ENCODE results near the gene ESAM. TPM values are rescaled to one million over a fixed set of nuclear protein-coding genes. Genes with fewer than 3 reads are reported as not detected.

Gene ESAM
- total RNA-seq, 1 experiment from 2014 or later: 0.16 TPM

DNA sequence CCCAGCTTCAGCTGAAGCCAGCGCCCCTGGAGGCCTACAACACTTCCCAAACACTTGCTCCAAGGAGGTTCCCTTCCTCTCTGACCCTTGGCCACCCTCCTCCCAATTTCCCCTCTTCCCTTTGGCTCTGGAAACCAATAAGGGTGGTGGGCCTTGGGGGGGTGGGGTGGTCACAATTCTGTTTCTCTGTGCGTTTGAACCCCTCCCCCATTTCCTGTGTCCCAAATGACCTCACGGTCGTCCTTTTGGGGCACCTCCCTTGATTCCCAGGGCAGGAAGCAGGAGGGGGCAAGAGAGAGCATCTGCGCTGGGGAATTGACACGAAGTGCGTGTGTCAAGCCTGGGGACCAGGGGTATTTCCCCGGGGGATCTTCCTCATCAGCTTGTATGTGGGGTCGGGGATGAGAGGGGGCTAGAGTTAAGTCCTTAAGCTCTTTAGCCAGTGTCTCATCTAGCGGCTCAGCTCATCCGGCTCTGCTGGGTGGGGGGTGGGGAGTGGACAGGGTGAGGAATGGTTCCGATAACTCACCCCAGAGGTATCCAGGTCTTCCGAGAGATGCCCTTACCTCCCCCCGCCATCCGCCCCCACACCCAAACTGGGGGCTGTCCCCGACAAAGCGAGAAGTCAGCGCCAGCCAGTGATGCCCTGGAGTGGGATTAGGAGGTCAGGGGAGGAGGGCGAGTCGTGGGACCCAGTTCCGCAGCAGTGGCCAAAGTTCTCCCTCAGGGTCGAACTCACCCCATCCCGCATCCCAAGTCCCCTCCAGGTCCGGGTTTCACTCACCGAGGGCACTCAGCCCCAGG, 587 bp downstream of the ESAM start:
- H3K36me3 ChIP-seq: no peaks in the 10 kb centered on the region
- DNase-seq: no peak
- no peak overlapping the region for H3K4me3 ChIP-seq
- H3K27ac ChIP-seq: no peak overlapping the region
- no peaks in the 10 kb centered on the region for H3K27me3 ChIP-seq
- no peaks in the 10 kb centered on the region for H3K9me3 ChIP-seq (replicated peaks)
- peaks cover 3% of the 10 kb centered on the region; the same call in 1 of the 2 replicates for H3K4me1 ChIP-seq

DNA sequence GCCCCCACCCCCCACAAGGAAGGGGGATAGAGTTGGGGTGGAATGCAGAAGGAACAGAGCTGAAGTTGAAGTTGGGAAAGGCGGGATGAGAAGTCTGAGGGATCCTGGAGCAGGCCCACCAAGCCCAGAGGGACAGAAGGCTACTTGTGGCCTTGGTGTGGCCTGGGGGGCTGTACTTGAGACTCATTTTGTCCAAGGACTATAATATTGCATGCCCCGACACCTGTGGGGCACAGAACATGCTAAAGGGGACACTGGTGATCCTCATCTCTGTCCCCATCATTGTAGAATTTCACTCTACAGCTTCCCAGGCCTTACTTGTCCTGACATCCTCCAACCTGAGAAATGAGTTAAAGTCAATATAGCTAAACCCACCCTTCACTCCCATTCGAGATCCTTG, 1.3 kb downstream of the ESAM start:
- H3K27ac ChIP-seq: no peak overlapping the region
- H3K9me3 ChIP-seq (replicated peaks): no peaks in the 10 kb centered on the region
- no peaks in the 10 kb centered on the region for H3K36me3 ChIP-seq
- no peaks in the 10 kb centered on the region for H3K27me3 ChIP-seq
- H3K4me3 ChIP-seq: no peak overlapping the region
- H3K4me1 ChIP-seq: peaks cover 3% of the 10 kb centered on the region; the same call in 1 of the 2 replicates
- DNase-seq: no peak

DNA sequence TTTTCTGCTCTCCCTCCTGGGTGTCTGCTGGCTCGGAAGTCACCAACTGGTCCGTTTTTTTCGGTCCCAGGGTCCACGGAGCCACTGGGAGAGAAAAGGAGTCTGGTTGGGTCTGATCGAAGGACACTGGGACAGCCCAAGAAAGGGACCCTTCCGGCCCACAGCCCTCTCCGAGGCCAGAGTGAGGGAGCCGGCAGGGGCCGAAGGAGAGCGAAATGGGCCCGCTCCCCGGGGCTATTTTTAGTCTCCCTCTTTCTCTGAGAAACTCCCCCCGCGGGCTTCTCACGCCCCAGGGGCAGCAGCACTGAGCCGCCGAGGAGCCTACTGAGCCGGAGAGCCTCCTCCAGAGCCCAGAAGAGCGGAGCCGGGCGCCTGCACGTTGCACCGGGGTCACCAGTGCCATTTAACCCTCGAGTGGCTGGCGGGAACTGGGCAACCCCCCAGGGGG, 1.9 kb downstream of the ESAM start:
- H3K27me3 ChIP-seq: no peaks in the 10 kb centered on the region
- DNase-seq: no peak
- no peaks in the 10 kb centered on the region for H3K36me3 ChIP-seq
- no peak overlapping the region for H3K4me3 ChIP-seq
- H3K27ac ChIP-seq: no peak overlapping the region
- peaks cover 3% of the 10 kb centered on the region; the same call in 1 of the 2 replicates for H3K4me1 ChIP-seq
- H3K9me3 ChIP-seq (replicated peaks): no peaks in the 10 kb centered on the region

DNA sequence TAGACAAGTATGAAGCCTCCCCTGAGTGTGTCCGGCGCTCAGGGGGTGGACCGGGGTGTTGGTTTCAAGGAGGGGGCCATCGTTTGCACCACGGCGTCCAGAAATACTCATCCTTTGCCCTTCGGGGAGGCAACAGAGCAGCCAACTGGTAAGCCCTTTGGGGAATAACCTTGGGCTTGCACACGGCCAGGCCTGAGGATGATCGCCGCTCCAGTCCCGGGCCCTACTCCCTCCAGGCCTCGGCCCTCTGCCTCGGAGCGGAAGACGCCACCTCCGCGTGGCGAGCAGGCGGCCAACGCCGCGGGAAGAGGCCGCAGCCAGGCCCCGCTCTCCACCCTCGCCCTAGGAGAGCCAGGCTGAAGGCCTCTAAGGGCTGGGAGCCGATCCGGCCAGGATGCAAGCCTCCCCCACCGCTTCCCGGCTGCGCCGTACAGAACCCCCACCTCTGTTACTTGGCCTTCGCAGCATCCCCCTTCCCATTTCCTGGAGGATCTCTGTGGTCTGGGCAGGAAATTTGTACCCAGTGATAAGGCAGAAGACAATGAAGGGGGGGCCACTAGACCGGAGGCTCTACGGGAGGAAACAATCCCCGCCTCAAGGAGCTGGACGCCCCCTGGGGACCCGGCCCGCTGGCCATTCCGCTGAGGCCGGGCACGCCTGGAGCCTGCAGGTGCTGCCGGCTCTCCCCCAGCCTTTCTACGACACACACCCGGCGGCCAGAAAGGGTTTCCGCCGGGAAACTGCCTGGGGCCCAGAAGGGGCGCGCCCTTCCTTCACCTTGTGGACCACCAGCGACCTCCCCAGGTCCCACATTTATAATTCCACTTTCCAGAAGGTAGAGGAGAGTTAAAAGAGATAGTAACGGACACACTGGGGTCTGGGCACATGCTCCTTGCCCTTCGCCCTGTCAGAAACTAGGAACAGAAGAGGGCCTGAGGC, 2.6 kb downstream of the ESAM start:
- Histone ChIP-seq H3K27me3 (no peaks in the 10 kb centered on the region), H3K27ac (no peak overlapping the region), H3K4me3 (no peak overlapping the region), H3K36me3 (no peaks in the 10 kb centered on the region), H3K9me3 (replicated peaks) (no peaks in the 10 kb centered on the region), H3K4me1 (peaks cover 3% of the 10 kb centered on the region; the same call in 1 of the 2 replicates)
- no peak for DNase-seq

DNA sequence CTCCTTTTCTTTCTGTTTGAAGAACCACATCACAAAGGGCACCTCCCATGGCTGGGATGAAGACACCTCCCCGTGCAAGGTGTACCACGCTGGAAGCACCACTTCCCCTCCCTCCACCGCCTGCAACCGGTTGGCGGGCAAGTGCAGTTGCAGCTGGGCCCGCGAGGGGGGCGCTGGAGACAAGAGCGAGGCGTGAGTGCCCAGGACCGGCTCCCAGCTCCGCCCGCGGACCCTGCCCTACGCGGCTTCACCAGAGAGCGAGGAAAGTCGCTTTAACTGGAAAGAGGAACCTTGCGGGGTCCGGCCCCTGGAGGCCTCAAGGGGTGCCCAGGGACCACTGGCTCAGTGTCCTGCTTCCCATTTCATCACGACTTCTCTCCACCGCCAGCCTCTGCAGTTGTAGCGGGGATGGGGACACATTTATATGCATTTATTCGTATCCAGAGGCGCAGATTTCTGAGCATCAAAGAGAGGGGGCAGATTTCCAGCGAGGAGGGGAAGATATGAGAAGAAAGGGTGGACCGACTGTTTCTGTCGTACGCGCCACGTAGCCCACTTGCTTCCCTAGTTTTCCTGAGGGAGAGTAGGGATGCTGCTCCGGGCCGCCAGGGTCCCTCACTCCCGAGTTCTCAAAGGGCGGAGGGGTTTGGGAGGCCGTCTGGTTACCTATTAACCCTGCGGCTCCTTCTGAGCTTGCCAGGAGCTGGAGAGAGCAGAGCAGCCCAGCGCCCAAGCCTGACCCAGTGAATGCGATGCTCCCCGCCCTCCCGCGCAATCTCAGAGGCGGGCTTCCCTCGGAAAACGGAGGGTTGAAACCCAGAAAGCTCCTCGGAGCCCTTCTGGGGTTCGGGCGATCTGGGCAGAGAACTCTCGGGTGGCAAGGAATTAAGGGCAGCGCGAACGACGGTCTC, 3.5 kb downstream of the ESAM start:
- Histone ChIP-seq H3K9me3 (replicated peaks) (no peaks in the 10 kb centered on the region), H3K27ac (no peak overlapping the region), H3K27me3 (no peaks in the 10 kb centered on the region), H3K4me3 (no peak overlapping the region), H3K4me1 (0 out of 2 replicates have a peak, but pooled peaks cover 3% of the 10 kb centered on the region), H3K36me3 (no peaks in the 10 kb centered on the region)
- DNase-seq: no peak

DNA sequence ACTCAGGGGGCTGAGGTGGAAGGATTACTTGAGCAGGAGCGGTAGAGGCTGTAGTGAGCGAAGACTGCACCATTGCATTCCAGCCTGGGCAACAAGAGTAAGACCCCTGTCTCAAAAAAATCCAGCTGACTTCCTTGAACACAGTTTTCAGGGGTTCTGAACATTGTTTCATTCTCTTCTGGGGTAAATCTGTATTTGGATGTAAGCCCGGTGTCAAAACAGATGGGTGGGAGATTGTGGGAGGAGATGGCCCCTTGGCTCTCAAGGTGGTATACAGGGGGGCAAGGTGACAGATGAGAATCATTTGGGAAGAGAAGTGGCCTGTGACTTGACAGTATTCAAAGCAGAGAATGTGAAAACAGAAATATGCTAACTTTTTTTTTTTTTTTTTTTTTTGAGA, 4.8 kb downstream of the ESAM start:
- no peak for DNase-seq
- no peak overlapping the region for H3K27ac ChIP-seq
- H3K9me3 ChIP-seq (replicated peaks): no peaks in the 10 kb centered on the region
- H3K27me3 ChIP-seq: no peaks in the 10 kb centered on the region
- no peak overlapping the region for H3K4me3 ChIP-seq
- H3K4me1 ChIP-seq: no peaks in the 10 kb centered on the region
- H3K36me3 ChIP-seq: no peaks in the 10 kb centered on the region

DNA sequence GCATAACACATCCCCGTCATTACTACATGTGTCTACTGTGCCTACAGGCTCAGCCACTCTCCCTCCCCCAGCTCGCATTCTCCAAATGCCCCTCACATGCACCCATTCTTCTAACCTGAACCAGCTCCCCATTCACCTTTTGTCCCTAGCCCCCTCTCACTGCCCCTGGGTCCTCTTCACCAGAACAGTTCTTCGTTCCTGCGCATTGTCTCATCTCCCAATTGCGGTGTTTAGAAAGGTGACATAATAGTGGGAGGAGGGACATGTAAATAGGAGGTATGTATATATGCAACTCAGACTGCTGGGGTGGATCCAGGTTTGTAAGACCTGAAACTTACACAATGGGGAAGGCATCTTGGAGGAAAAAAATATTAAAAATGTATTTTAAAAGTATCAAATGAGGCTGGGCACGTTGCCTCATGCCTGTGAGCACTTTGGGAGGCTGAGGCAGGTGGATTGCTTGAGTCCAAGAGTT, 5.3 kb downstream of the ESAM start:
- no peak for DNase-seq
- H3K27ac ChIP-seq: no peak overlapping the region
- H3K36me3 ChIP-seq: no peaks in the 10 kb centered on the region
- no peaks in the 10 kb centered on the region for H3K4me1 ChIP-seq
- H3K4me3 ChIP-seq: no peak overlapping the region
- H3K9me3 ChIP-seq (replicated peaks): no peaks in the 10 kb centered on the region
- H3K27me3 ChIP-seq: no peaks in the 10 kb centered on the region

DNA sequence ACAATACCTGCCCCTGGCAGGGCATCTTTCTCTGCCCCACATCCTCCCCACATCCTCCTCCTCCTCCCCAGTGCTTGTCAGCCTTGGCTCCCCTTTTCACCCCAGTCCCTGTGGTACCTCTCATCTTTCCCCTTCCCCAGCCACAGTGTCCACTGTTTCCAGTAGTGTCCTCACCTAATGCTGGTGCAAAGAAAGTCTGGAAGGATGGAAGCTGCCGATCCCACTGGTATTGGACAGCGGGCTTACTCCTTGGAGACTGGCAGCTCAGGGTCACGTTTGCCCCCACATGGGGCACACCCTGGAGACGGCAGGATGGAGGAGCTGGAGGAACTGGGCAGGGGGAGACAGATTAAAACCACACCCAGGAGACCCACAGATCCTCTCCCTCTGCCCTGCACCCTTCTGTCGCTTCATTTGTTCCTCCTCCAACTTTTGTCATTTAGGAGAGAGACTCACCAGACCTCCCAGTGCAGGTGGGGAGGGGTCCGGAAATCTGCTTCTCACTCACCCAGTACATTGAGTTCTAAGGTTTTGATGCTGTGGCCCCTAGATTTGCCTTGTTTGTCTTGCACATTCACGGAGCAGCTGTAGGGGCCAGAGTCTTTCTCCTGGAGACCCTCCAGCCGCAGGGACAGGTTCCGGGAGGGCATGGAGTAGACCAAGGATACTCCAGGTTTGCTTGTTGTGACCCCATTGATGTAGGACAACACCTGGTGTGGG, 5.9 kb downstream of the ESAM start:
- Histone ChIP-seq H3K27me3 (no peaks in the 10 kb centered on the region), H3K36me3 (no peaks in the 10 kb centered on the region), H3K4me1 (no peaks in the 10 kb centered on the region), H3K27ac (no peak overlapping the region), H3K4me3 (no peak overlapping the region), H3K9me3 (replicated peaks) (no peaks in the 10 kb centered on the region)
- no peak for DNase-seq

DNA sequence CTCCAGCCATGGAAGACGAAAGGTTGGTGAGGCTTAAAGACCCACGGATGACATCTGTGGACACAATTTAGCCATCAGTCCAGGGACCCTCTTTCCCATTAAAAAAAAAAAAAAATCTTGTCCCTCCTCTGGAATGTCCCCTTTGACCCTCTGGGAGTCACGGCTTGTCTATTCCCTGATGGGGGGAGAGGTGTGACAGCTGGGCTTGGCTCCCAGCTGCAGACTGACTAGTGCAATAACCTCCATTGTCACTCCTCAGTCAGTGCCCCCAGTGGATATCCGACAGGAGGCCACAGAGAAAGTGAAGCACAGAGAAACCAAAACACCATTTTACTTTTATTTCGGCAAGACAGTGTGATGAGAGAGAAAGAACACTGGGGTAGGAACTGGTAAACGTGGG, 7.4 kb downstream of the ESAM start:
- H3K27me3 ChIP-seq: no peaks in the 10 kb centered on the region
- H3K9me3 ChIP-seq (replicated peaks): no peaks in the 10 kb centered on the region
- DNase-seq: no peak
- no peak overlapping the region for H3K4me3 ChIP-seq
- no peaks in the 10 kb centered on the region for H3K4me1 ChIP-seq
- no peaks in the 10 kb centered on the region for H3K36me3 ChIP-seq
- H3K27ac ChIP-seq: no peak overlapping the region

DNA sequence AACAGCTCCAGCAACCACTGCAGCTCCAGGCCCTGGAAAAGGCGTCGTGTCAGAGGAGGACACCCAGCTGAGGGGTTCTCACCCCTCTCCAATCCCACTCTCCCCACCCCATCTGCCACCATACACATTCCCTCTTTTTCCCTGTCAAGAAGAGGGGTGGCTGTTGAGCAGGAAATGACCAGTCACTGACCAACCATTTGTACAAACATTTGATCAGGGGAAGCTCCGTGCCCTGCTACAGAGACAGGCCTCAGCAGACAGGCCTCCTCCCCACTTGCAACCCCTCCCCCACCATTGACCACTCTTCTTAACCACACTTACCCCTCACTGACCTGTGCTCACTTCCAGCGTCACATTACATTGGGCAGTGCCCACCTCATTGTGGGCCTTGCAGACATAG, 7.8 kb downstream of the ESAM start:
- H3K9me3 ChIP-seq (replicated peaks): no peaks in the 10 kb centered on the region
- H3K27me3 ChIP-seq: no peaks in the 10 kb centered on the region
- no peak overlapping the region for H3K4me3 ChIP-seq
- H3K4me1 ChIP-seq: no peaks in the 10 kb centered on the region
- no peak overlapping the region for H3K27ac ChIP-seq
- no peaks in the 10 kb centered on the region for H3K36me3 ChIP-seq
- DNase-seq: no peak

DNA sequence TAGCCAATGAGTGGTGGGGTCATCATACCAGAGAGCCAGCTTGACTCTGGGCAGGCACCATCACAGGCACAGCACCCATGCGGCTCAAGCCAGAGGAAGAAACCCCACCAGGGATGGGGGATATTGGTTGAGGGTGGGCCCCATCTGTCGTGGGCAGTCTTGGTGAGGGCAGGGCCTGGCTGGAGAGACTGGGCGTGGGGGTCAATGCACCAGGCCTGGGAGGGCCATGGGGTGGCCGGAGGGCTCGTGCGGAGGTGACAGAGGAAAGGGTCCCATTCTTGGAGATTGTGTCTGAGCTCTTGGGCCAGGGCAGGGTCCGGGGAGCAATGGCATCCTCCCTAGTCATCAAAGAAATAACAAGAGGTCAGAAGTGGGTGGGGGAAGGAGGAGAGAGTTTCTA, 8.5 kb downstream of the ESAM start:
- Histone ChIP-seq H3K27ac (no peak overlapping the region), H3K9me3 (replicated peaks) (no peaks in the 10 kb centered on the region), H3K36me3 (no peaks in the 10 kb centered on the region), H3K4me3 (no peak overlapping the region), H3K4me1 (no peaks in the 10 kb centered on the region), H3K27me3 (no peaks in the 10 kb centered on the region)
- no peak for DNase-seq

DNA sequence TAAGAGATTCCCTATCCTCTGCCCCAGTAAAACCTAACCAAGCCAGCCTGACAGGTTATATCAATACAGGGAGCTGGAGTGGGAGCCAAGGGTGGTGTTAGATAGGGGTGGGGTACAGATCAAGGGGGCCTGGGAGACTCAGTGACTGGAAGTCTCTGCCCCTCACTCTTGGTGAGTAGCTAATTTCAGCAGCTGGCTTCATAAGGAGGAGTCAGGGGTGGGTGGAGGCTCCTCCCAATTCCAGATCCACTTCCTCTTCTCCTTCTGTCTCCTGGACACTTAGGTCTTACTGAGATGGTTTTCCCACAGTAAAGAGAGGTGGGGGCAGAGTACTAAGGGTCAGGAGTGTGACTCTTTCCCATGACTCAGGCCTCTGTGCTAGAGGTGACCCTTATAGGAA, 8.9 kb downstream of the ESAM start:
- no peak for DNase-seq
- Histone ChIP-seq H3K4me3 (no peak overlapping the region), H3K27me3 (no peaks in the 10 kb centered on the region), H3K9me3 (replicated peaks) (no peaks in the 10 kb centered on the region), H3K4me1 (no peaks in the 10 kb centered on the region), H3K27ac (no peak overlapping the region), H3K36me3 (no peaks in the 10 kb centered on the region)

DNA sequence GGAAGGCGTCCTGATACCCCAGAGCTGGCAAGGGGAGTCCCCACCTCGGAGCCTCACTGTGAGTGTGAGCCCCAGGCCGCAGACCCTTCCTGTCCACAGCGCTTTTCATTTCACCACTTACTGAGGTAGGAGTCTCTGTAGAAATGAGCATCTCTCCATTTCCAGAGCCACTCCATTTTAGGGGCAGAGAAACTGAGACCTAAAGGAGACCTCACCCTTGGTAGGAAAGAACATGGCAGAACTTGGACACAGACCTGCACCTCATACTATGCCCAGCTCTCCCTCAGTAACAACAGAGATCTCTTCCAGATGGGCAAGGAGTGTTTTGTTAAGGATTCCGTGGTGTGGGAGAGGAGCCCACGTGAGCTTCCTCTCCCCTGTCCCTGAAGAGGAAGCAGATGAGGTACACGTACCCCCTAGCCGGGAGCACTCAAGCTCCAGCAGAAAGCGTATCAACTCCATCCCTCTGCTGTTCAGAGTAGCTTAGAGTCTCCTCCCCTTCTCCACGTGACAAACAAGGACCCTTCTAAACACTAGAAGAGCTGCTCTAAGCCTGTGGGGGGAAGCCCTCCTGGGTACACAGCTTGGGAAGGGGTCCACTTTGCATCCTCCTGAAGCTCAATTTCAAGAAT, 9.5 kb downstream of the ESAM start:
- H3K27me3 ChIP-seq: no peaks in the 10 kb centered on the region
- no peak overlapping the region for H3K4me3 ChIP-seq
- H3K9me3 ChIP-seq (replicated peaks): no peaks in the 10 kb centered on the region
- DNase-seq: no peak
- no peak overlapping the region for H3K27ac ChIP-seq
- no peaks in the 10 kb centered on the region for H3K4me1 ChIP-seq
- no peaks in the 10 kb centered on the region for H3K36me3 ChIP-seq

Data from SJCRH30 (cell line).